GM12878 (cell line): ENCODE measurements around the gene CHAT. TPM values are rescaled to one million over a fixed set of nuclear protein-coding genes. Genes with fewer than 3 reads are reported as not detected.

Experiments
- CTCF ChIP-seq, 3 experiments: IDR thresholded peaks in 2 of 3; conservative IDR thresholded peaks in 1 of 3; 2 replicates each; pipeline ENCODE4 v1.5.1; 2011; ENCODE audit warnings: low read depth in 3 of 3, low read length in 3 of 3, mild to moderate bottlenecking in 3 of 3, control low read depth in 2 of 3, moderate library complexity in 2 of 3, inconsistent platforms in 1 of 3, mixed read lengths in 1 of 3; ENCODE audit not compliant: control insufficient read depth in 2 of 3, insufficient read depth in 1 of 3; ENCODE audit errors: extremely low read depth in 1 of 3
- HDGF ChIP-seq: fragments of 450-650 bp; IDR thresholded peaks from 2 replicates; pipeline ENCODE4 v1.6.1; 2016; ENCODE audit warnings: antibody characterized with exemption
- IRF5 ChIP-seq: fragments of 450-650 bp; IDR thresholded peaks from 2 replicates; pipeline ENCODE4 v1.6.1; 2017; ENCODE audit warnings: borderline replicate concordance
- NFXL1 ChIP-seq: fragments of 450-650 bp; IDR thresholded peaks from 2 replicates; pipeline ENCODE4 v1.6.1; 2017; ENCODE audit warnings: antibody characterized with exemption, mild to moderate bottlenecking, borderline replicate concordance
- PAX8 ChIP-seq: fragments of 450-650 bp; IDR thresholded peaks from 2 replicates; pipeline ENCODE4 v1.6.1; 2017; ENCODE audit warnings: mild to moderate bottlenecking, moderate library complexity
- POLR2AphosphoS5 ChIP-seq: IDR thresholded peaks from 2 replicates; pipeline ENCODE4 v1.6.1; 2011; ENCODE audit warnings: mild to moderate bottlenecking, low read length, inconsistent platforms
- PRDM15 ChIP-seq: fragments of 450-650 bp; formaldehyde crosslinking; IDR thresholded peaks from 2 replicates; pipeline ENCODE4 v1.4.0; 2020; ENCODE audit warnings: mild to moderate bottlenecking, moderate library complexity
- SMAD1 ChIP-seq: fragments of 450-650 bp; IDR thresholded peaks from 2 replicates; pipeline ENCODE4 v1.6.1; 2018; ENCODE audit warnings: mild to moderate bottlenecking, low read depth; ENCODE audit not compliant: partially characterized antibody
- ZBTB11 ChIP-seq: fragments of 450-650 bp; formaldehyde crosslinking; IDR thresholded peaks from 2 replicates; pipeline ENCODE4 v1.5.0; 2022; ENCODE audit warnings: mild to moderate bottlenecking, missing genetic modification characterization
- ZNF217 ChIP-seq: fragments of 450-650 bp; IDR thresholded peaks from 2 replicates; pipeline ENCODE4 v1.6.1; 2017; ENCODE audit warnings: antibody characterized with exemption, mild to moderate bottlenecking
- polyA plus RNA-seq, 11 experiments: library from polyadenylated mRNA; depleted of rRNA in 4 of 11; unstranded in 6 of 11; stranded (reverse) in 5 of 11; fragments of >200 nt; fragmentation: Nextera tagmentation in 4 of 11; fragmentation: Illumina TruSeq in 1 of 11; extraction: Ambion mirVana in 4 of 11; extraction: Trizol in 1 of 11; gene quantifications; 1 replicate in 1 of 11; 2 replicates in 10 of 11; pipeline versions ENCODE4 v1.2.1 to v1.2.3, GENCODE V29; 2011 to 2016; ENCODE audit warnings: inconsistent platforms in 2 of 11, missing spikeins in 2 of 11, low read depth in 1 of 11
- total RNA-seq, 4 experiments: library from RNA; depleted of rRNA in 3 of 4; stranded (reverse); fragments of >200 nt in 3 of 4; fragmentation: Illumina TruSeq in 1 of 4; extraction: Trizol in 1 of 4; gene quantifications; 2 replicates each; pipeline versions ENCODE4 v1.2.1 to v1.2.3, GENCODE V29; 2013 to 2021

CHAT gene
- total and polyA plus RNA-seq, 10 of the 15 experiments (the other 5 are each of a cell fraction or from before 2014, with no cell fraction given), result not detected

DNA sequence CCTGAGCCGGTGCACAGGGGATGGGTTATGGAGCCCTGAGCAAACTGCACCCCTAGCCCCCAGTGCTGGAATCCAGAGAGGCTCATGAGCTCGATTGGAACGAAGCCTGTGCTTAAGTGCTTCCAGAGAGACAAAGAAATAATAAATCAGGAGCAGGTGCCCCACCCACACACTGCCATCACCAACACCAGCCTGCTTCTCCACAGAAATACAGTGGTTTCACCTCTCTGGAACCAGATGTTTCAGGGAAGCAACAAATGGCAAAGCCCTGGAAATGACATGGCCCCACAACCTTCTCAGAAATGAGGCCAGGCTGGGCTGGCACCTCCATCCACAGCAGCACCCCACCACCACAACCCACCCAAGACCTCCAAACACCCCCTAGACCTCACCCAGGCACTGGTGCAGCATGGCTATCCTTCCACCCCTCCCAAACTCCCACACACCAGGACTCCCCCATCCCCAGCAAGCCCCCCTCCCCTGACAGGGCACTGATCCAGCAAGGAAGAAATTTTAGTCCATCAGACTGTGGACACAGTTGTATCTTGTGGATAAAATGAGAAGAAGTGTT, 7.8 kb upstream of the CHAT start (continued):
- no peak for TF ChIP-seq ZBTB11 (CRISPR knock-in tag)
- TF ChIP-seq IRF5, result no peak
- no peak for TF ChIP-seq PAX8
- no peak for TF ChIP-seq PRDM15 (CRISPR knock-in tag)
- no peak for TF ChIP-seq CTCF (IDR thresholded peaks at IDR 0.05 in 2 of 3, conservative IDR thresholded peaks at IDR 0.05 in 1 of 3; ENCODE audit: control insufficient read depth in 2 of 3, extremely low read depth in 1 of 3, insufficient read depth in 1 of 3, low read depth in 3 of 3, low read length in 3 of 3)
- no peak for TF ChIP-seq ZNF217
- no peak for TF ChIP-seq NFXL1
- no peak for TF ChIP-seq HDGF
- no peak for TF ChIP-seq POLR2AphosphoS5
- TF ChIP-seq SMAD1, result no peak
